Activated CD4-positive, alpha-beta T cell treated with anti-CD3 and anti-CD28 coated beads for 36 hours (primary cell): ENCODE measurements around the gene TMEM184A. TPM values are rescaled to one million over a fixed set of nuclear protein-coding genes. Genes with fewer than 3 reads are reported as not detected.
"Not testable (repeated sequence)": the region's sequence is repeated elsewhere in the genome, so short reads cannot be mapped to it uniquely, and the experiment has no call there.

ENCODE experiments used
- ATAC-seq: fragments of 200-7000 bp; cut with Tn5 transposase; one replicate; pipeline ENCODE4 v1.10.0; 2021; ENCODE audit warnings: mild to moderate bottlenecking, moderate library complexity
- CTCF ChIA-PET: fragments of 350-600 bp; sonication (Branson Sonifier 250); formaldehyde crosslinking; loops from one replicate; lab custom pipeline; 2021; ENCODE audit warnings: antibody characterized with exemption; lab: Charles Lee
- POLR2A ChIA-PET: fragments of 350-600 bp; sonication (Branson Sonifier 250); formaldehyde crosslinking; loops from one replicate; lab custom pipeline; 2021; ENCODE audit warnings: antibody characterized with exemption, inconsistent platforms; lab: Charles Lee
- DNase-seq: peaks from one replicate; pipeline ENCODE4 v3.0.0-alpha.2; 2020
- H3K27ac Mint-ChIP-seq: one replicate; pipeline ENCODE4 v1.8.0; 2021; ENCODE audit warnings: mixed read lengths
- H3K27me3 Mint-ChIP-seq: one replicate; pipeline ENCODE4 v1.8.0; 2021; ENCODE audit warnings: mixed read lengths
- H3K36me3 Mint-ChIP-seq: one replicate; pipeline ENCODE4 v1.8.0; 2021; ENCODE audit warnings: low read depth, mixed read lengths
- H3K4me1 Mint-ChIP-seq: one replicate; pipeline ENCODE4 v1.8.0; 2021; ENCODE audit warnings: mixed read lengths
- H3K4me3 Mint-ChIP-seq: one replicate; pipeline ENCODE4 v1.8.0; 2021; ENCODE audit warnings: mild to moderate bottlenecking, moderate library complexity, mixed read lengths
- H3K9me3 Mint-ChIP-seq: one replicate; pipeline ENCODE4 v1.8.0; 2021; ENCODE audit warnings: low read depth, mixed read lengths
- intact Hi-C, 2 experiments: fragments of 100-400 bp; cut with DNase I in 1 of 2; cut with micrococcal nuclease in 1 of 2; formaldehyde crosslinking; loops; one replicate each; pipeline versions ENCODE4 v1.14.2 to v1.15.1; 2022 to 2024; cut with DNase I, micrococcal nuclease
- total RNA-seq, 2 experiments: library from RNA; stranded (reverse); gene quantifications; one replicate each; pipeline ENCODE4 v1.2.3, GENCODE V29; 2021

TMEM184A gene
- total RNA-seq, 2 experiments from 2014 or later = 0.05 to 0.14 TPM

DNA sequence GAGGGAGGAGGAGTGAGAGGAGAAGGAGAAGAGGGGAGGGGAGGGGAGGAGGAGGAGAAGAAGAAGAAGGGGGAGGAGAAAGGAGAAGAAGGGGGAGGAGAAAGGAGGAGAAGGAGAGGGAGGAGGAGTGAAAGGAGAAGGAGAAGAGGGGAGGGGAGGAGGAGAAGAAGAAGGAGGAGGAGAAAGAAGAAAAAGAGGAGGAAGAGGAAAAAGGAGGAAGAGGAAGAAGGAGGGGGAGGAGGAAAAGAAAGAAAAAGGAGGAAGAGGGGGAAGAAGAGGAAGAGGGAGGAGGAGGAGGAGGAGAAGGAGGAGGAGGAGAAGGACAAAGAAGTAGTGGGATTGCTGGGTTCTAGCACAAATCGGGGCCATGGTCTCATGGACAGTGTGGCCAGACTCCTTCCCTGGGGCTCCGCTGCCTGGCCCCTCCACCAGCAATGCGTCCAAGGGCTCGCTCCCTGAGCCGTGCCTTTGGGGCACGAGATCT, 29.7 kb downstream of the TMEM184A start:
- ChIA-PET POLR2A (no interaction called here), CTCF (no interaction called here)
- Mint-ChIP-seq H3K27ac (no peak overlapping the region), H3K27me3 (peaks cover 2% of the 10 kb centered on the region), H3K9me3 (no peaks in the 10 kb centered on the region), H3K36me3 (no peaks in the 10 kb centered on the region), H3K4me3 (no peak overlapping the region), H3K4me1 (peaks cover 6% of the 10 kb centered on the region)
- no peak for ATAC-seq
- intact Hi-C loops = no loop called here
- no peak for DNase-seq

DNA sequence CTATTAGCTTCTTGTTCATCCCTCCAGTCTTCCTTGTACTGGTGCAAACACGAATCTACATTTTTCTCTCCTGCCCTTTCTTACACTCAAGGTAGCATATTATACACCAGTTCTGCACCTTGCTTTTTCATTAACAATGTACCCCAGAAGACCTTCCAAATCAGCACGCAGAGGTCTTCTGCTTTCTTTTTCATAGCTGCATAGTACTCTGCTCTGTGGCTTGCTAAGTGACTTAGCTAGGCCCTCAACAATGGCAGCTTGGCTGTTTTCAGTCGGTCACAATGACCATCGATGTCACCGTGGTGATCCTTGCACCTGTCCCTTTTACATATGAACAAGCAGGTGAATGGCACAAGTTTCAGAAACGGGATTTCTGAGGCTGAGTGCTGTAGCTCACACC, 30.6 kb downstream of the TMEM184A start:
- ATAC-seq (no peak), DNase-seq (no peak)
- Mint-ChIP-seq H3K4me1 (peaks cover 7% of the 10 kb centered on the region), H3K36me3 (no peaks in the 10 kb centered on the region), H3K9me3 (no peaks in the 10 kb centered on the region), H3K4me3 (no peak overlapping the region), H3K27ac (no peak overlapping the region), H3K27me3 (peaks cover 2% of the 10 kb centered on the region)
- intact Hi-C loops = no loop called here
- POLR2A ChIA-PET = no interaction called here
- CTCF ChIA-PET = no interaction called here

DNA sequence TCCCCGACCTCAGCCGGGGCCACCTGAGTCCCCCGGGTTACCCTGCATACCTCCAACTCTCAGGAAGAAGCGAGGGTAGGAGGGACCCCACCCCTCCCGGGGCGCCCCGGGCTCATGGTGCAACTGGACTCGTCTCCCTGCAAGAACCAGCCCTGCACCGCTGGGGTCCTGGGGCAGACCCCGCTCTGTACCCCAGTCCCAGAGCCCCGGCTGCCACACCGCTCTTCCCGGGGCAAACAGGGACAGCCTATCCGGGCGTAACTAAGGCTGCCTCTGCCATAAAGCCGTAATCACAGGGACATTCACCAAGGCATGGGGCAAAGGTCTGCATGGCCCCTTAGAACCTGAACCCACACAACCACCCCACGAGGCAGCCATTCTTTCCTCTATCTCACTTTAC, 32.2 kb downstream of the TMEM184A start:
- Mint-ChIP-seq H3K27me3 (peaks cover 2% of the 10 kb centered on the region), H3K36me3 (peaks cover 2% of the 10 kb centered on the region), H3K4me3 (no peak overlapping the region), H3K9me3 (peaks cover 4% of the 10 kb centered on the region), H3K27ac (no peak overlapping the region), H3K4me1 (peaks cover 7% of the 10 kb centered on the region)
- intact Hi-C loops = no loop called here
- DNase-seq (no peak), ATAC-seq (no peak)
- ChIA-PET CTCF (no interaction called here), POLR2A (no interaction called here)

DNA sequence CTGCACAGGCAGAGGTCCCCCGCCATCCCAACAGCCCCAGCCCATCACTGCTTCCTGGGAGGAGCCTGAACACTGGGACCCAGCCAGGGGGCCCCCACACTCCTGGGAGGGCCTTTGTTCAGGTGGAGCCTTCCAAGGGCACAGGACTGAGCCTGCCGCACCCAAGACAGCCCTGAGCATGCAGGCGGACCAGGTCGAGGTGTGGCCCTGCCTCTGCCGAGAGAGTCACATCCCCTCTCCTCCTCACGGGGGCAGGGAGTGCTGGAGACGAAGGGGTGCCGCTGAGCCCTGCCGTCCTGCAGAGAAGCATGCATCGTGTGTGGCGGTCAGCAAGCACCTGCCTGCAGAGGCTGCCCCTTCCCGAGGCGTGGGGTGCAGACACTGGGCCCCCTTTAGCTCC, 32.8 kb downstream of the TMEM184A start:
- ChIA-PET POLR2A (no interaction called here), CTCF (no interaction called here)
- peaks cover 7% of the 10 kb centered on the region for H3K4me1 Mint-ChIP-seq
- peaks cover 4% of the 10 kb centered on the region for H3K9me3 Mint-ChIP-seq
- peaks cover 2% of the 10 kb centered on the region for H3K27me3 Mint-ChIP-seq
- no peak overlapping the region for H3K27ac Mint-ChIP-seq
- peaks cover 2% of the 10 kb centered on the region for H3K36me3 Mint-ChIP-seq
- H3K4me3 Mint-ChIP-seq = no peak overlapping the region
- ATAC-seq (no peak), DNase-seq (no peak)
- intact Hi-C loops = no loop called here

DNA sequence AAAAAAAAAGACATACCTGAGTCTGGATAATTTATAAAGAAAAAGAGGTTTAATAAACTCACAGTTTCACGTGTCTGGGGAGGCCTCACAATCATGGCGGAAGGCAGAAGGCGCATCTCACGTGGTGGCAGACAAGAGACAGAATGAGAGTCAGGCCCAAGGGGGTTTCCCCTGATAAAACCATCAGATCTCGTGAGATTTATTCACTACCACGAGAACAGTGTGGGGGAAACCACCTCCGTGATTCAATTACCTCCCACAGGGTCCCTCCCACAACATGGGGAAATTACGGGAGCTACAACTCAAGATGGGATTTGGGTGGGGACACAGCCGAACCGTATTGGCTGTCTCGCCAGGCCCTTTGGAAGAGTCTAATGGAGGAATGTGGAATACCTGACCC, 34.5 kb downstream of the TMEM184A start:
- Mint-ChIP-seq H3K4me3 (no peak overlapping the region), H3K27ac (no peak overlapping the region), H3K4me1 (peaks cover 7% of the 10 kb centered on the region), H3K9me3 (peaks cover 4% of the 10 kb centered on the region), H3K36me3 (peaks cover 2% of the 10 kb centered on the region), H3K27me3 (no peaks in the 10 kb centered on the region)
- ATAC-seq (peak; percentile 79), DNase-seq (peak; percentile 47)
- POLR2A ChIA-PET = no interaction called here
- CTCF ChIA-PET = no interaction called here
- intact Hi-C loops = no loop called here

DNA sequence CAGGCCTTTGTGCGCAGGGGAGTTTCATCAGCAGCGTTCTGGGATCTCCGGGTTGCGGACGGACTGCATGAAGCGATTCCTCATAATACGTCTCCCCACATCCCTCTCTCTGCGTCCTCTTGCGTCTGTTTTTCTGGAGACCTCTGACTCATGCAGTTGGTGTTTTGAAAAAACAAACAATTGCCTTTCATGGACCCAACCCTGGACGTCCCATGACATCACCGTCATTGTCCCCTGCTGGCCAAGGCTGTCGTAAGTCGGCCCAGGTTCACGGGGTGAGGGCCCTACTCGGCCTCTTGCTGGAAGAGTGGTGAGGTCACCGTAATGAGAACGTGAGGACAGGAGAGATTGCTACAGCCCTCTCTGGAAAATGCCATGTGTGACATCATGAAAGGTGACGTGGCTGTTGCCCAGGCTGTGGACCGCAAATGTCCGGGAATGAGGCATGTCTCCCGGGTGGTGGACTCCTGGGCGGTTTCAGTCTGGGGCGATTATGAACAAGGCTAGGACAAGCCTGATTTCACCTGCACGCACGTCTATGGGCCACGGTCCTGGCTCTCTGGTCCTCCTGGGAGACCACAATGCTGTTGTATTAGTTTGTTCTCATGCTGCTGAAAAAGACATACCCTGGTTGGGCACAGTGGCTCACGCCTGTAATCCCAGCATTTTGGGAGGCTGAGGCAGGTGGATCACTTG, 35.3 kb downstream of the TMEM184A start:
- H3K27ac Mint-ChIP-seq = no peak overlapping the region
- CTCF ChIA-PET = no interaction called here
- intact Hi-C loops = no loop called here
- DNase-seq = no peak
- POLR2A ChIA-PET = no interaction called here
- H3K4me1 Mint-ChIP-seq = peaks cover 7% of the 10 kb centered on the region
- no peaks in the 10 kb centered on the region for H3K27me3 Mint-ChIP-seq
- ATAC-seq = no peak
- H3K4me3 Mint-ChIP-seq = no peak overlapping the region
- H3K9me3 Mint-ChIP-seq = peaks cover 4% of the 10 kb centered on the region
- H3K36me3 Mint-ChIP-seq = peaks cover 2% of the 10 kb centered on the region

DNA sequence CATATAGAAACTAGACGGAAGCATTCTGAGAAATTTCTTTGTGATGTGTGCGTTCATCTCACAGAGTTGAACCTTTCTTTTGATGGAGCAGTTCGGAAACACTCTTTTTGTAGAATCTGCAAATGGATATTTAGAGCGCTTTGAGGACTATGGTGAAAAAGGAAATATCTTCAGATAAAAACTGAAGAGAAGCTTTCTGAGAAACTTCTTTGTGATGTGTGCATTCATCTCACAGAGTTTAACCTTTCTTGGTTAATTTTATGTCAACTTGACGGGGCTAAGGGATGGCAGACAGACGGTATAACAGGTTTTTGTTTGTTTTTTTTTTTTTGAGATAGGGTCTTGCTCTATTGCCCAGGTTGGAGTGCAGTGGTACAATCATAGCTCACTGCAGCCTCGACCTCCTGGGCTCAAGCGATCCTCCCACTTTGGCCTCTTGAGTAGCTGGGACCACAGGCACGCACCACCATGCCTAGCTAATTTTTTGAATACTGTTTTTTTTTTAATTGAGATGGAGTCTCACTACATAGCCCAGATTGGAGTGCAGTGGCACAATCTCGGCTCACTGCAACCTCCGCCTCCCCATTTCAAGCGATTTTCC, 36.6 kb downstream of the TMEM184A start:
- H3K4me3 Mint-ChIP-seq, H3K36me3 Mint-ChIP-seq, intact Hi-C loops, H3K27ac Mint-ChIP-seq, CTCF ChIA-PET, POLR2A ChIA-PET, H3K4me1 Mint-ChIP-seq, H3K9me3 Mint-ChIP-seq, H3K27me3 Mint-ChIP-seq, DNase-seq, ATAC-seq: not testable (repeated sequence)

DNA sequence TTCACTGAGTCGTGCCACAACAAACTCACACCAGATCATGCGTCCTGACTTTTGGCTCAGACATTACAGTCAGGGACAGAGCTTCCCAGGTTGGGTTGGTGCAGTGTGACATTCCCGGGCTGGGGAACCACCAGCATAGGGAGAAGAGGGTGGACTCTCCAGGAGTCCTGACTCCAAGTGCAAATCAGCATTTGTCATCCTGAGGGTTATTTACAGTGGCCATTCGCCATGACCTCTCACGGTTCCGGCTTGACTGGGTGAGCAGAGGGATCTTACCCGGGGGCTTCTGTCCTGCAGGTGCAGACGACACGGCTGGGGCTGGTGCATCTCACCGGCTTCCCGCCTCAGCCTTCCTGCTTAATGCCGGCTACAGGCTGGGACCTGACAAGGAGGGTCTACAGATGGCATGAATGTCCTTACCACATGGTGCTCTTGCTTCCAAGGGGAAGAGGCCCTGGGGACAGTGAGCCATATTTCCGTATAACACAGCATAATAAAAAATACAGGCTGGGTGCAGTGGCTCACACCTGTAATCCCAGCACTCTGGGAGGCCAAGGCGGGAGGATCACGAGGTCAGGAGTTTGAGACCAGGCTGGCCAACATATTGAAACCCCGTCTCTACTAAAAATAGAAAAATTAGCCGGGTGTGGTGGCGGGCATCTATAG, 39.3 kb downstream of the TMEM184A start:
- Mint-ChIP-seq H3K36me3 (peaks cover 2% of the 10 kb centered on the region), H3K4me1 (peaks cover 29% of the 10 kb centered on the region), H3K27me3 (no peaks in the 10 kb centered on the region), H3K9me3 (peaks cover 4% of the 10 kb centered on the region), H3K4me3 (no peak overlapping the region), H3K27ac (no peak overlapping the region)
- DNase-seq (no peak), ATAC-seq (no peak)
- POLR2A ChIA-PET = no interaction called here
- intact Hi-C loops = no loop called here
- CTCF ChIA-PET = interaction anchor here (0.6 kb wide), 1 partner anchor 323 kb away, joined by 3 read pairs; no protein-coding TSS in a partner anchor

DNA sequence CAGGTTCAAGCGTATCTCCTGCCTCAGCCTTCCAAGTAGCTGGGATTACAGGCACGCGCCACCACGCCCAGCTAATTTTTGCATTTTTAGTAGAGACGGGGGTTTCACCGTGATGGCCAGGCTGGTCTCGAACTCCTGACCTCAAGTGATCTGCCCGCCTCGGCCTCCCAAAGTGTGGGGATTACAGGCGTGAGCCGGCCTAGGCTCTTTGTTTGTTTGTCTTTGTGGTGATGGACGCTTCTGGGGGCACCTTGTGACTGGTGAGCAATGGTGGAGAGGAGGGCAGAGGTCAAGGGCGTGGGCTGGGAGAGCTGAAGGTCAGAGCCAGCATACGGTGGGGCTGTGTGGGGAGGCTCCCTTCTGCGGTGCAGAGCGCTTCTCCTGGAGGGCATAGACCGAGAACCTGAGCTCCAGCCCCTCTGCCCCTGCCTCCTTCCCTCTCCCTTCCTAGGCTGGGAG, 40.5 kb downstream of the TMEM184A start:
- peaks cover 32% of the 10 kb centered on the region for H3K4me1 Mint-ChIP-seq
- H3K4me3 Mint-ChIP-seq, H3K9me3 Mint-ChIP-seq, H3K36me3 Mint-ChIP-seq, POLR2A ChIA-PET, ATAC-seq, H3K27me3 Mint-ChIP-seq, intact Hi-C loops, DNase-seq, H3K27ac Mint-ChIP-seq, CTCF ChIA-PET: not testable (repeated sequence)

DNA sequence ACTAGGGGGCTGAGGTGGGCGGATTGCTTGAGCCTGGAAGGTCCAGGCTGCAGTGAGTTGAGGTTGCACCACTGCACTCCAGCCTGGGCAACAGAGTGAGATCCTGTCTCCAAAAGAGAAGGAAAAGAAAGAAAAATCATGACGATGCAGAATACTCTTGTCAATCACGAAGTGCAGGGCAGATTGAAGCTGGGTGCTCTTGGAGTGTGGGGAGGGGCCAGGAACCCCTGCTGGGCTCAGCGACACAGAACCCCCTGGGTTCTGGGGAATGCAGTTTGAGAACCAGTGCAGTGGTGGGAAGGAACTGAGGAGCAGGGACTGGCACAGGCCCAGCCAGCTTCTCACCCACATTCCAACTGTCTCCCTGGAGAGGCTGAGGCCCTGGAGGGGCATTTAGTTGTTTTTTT, 41.0 kb downstream of the TMEM184A start:
- CTCF ChIA-PET = no interaction called here
- intact Hi-C loops = no loop called here

DNA sequence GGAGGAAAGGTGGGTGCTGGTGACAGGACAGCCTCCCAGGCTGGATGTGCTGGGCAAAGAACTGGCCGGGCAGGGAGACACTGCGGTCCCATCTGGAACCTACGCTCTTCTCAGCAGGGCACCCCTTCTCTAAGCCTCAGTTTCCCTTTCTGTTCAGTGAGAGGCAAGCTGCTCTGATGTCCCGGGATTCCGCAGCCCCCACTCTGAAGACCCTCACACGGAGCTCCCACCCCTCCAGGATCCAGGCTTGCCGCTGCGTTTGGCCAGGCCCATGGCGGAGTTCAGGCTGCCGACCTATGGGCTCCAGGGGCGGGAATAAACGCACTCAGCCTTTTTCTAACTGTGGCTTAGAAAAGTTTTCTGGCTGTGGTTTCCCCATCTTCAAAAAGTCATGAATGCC, 41.6 kb downstream of the TMEM184A start:
- DNase-seq (no peak), ATAC-seq (no peak)
- ChIA-PET CTCF (interaction anchor here (0.6 kb wide), 1 partner anchor 48 kb away, joined by 4 read pairs; no protein-coding TSS in a partner anchor), POLR2A (no interaction called here)
- Mint-ChIP-seq H3K4me3 (no peak overlapping the region), H3K9me3 (peaks cover 4% of the 10 kb centered on the region), H3K4me1 (peaks cover 32% of the 10 kb centered on the region), H3K27ac (no peak overlapping the region), H3K27me3 (no peaks in the 10 kb centered on the region), H3K36me3 (peaks cover 2% of the 10 kb centered on the region)
- intact Hi-C loops = no loop called here

More for the DNA sequence above, 41.0 kb downstream of the TMEM184A start:
- Mint-ChIP-seq H3K27me3 (no peaks in the 10 kb centered on the region), H3K9me3 (peaks cover 4% of the 10 kb centered on the region), H3K4me3 (no peak overlapping the region), H3K4me1 (peaks cover 32% of the 10 kb centered on the region), H3K27ac (no peak overlapping the region), H3K36me3 (peaks cover 2% of the 10 kb centered on the region)
- POLR2A ChIA-PET = no interaction called here
- ATAC-seq (no peak), DNase-seq (no peak)
